Posterior cingulate gyrus (tissue), 11 donors: ENCODE results near the gene PTPN11.
"Not testable (repeated sequence)": the region's sequence is repeated elsewhere in the genome, so short reads cannot be mapped to it uniquely, and the experiment has no call there.

ENCODE experiments used
- DNase-seq, 10 donors: peaks; one replicate each; pipeline versions ENCODE4 v3.0.0 to v3.0.0-alpha.2; 2020 to 2021; ENCODE audit warnings: mixed read lengths in 3 of 10
- intact Hi-C: fragments of 100-400 bp; cut with DNase I; formaldehyde crosslinking; loops from one replicate; pipeline ENCODE4 v1.15.1; 2023

The PTPN11 gene

DNA sequence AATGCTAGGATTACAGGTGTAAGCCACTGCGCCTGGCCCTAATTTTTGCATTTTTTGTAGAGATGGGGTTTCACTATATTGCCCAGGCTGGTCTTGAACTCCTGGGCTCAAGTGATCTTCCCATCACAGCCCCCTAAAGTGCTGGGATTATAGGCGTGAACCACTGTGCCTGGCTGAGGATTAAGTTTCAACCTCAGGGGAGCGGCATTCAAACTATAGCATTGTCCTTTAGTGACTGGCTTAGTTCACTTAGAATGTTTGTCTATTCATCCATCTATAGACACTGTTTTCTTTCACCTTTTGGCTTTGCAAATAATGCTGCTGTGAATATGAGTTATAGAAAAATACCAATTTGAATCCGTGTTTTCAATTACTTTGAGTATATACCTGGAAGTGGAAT, 25.2 kb downstream of the PTPN11 start:
- DNase-seq = no peak
- intact Hi-C loops = no loop called here

DNA sequence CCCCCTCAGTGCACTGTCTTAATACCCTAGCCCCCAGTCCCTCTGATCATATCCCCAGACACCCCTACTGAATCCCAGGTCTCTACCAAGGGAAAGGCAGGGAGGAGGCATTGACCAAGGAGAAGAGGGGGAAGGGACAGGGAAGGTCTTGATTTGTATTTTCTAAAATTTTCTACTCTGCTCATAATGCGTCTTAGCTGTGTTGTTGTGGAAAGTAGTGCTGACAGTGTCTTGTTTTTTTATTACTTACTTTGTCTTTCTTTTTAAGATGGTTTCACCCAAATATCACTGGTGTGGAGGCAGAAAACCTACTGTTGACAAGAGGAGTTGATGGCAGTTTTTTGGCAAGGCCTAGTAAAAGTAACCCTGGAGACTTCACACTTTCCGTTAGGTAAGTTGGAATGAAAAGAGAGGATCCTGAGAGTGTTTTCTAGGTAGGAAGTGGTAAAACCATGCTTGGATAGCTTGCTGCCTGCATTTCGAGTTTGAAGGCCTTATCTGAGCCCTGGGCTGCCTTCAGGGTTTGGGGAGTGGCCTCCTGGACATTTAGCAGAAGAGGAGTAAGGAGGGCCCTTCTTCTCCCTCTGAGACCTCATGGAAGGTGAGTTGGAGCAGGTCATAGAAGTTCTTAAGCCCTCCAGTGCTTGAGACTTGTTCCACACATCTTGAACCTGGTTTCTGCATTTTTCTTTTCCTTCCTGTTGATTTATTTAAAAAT, 27.4 kb downstream of the PTPN11 start:
- intact Hi-C loops = no loop called here
- no peak for DNase-seq

DNA sequence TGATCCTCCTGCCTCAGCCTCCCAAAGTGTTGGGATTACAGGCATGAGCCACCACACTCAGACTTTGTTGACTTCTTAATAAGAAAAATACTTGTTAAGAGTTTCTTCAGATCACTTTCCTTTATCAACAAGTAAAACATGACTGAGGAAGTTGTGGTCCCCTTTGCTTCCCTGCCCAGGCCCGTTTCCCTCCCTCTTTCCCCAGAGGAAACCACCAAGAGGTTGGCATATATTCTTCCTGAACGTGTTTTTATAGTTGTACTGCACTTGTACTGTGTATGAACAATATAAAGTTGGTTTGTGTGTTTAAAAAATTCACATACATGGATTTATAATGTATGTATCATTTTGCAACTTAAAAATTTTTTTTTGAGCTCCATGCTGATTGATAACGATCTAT, 28.4 kb downstream of the PTPN11 start:
- intact Hi-C loops = no loop called here
- DNase-seq = no peak

DNA sequence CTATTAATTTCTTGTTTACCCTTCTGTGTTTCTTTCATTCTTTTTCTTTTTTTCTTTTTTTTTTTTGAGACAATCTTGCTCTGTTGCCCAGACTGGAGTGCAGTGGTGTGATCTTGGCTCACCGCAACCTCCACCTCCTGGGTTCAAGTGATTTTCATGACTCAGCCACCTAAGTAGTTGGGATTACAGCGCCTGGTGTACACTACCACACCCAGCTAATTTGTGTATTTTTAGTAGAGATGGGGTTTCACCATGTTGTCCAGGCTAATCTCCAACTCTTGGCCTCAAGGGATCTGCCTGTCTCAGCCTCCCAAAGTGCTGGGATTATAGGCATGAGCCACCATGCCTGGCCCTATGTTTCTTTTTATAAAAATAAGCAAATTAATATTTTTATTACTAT, 29.4 kb downstream of the PTPN11 start:
- not testable (repeated sequence) for DNase-seq

DNA sequence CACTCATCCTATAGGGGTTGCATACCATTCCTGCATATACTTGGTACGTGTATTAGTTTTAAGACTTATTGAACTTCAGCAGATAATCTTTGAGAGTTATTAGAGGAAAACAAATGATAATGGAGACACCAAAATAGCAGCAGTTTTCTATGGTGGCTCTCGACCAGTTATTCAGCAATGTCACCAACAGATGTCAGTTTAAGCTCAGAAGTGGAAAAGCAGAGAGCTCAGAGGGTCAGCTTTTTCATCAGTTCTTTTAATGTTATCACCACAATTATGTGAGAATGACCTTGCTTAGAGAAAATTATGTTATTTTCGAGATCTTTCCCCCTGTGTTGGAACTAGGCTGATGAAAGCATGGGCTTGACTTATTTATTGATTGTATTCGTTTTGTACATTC, 32.0 kb downstream of the PTPN11 start:
- intact Hi-C loops = no loop called here
- DNase-seq = no peak

More for the DNA sequence above, 29.4 kb downstream of the PTPN11 start:
- intact Hi-C loops = not testable (repeated sequence)

DNA sequence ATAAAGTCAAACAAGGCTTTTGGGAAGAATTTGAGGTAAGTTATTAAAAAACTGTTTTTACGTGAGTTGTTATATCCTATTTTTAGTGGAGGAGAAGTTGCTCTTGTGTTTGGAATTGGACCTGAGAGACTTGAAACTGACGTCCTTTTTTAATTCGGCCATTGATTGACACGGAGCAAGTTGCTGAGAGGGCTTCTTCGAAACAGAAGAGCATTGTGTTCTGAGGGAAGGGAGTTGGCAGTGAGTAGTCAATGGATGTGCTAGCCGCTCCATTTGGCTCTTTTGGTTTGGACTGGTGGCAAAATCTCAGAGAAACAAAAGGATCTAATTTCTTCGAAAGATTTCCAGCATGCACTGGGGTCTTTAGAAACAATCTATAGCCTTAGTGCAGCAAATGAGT, 37.3 kb downstream of the PTPN11 start:
- peak in 1 of 10 donors; percentile 48 for DNase-seq
- intact Hi-C loops = no loop called here

DNA sequence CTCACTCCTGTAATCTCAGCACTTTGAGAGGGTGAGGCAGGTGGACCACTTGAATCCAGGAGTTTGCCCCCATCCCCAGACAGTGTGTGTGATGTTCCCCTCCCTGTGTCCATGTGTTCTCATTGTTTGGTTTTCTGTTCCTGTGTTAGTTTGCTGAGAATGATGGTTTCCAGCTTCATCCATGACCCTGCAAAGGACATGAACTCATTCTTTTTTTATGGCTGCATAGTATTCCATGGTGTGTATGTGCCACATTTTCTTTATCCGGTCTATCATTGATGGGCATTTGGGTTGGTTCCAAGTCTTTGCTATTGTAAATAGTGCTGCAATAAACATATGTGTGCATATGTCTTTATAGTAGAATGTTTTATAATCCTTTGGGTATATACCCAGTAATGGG, 38.4 kb downstream of the PTPN11 start:
- DNase-seq, intact Hi-C loops: not testable (repeated sequence)

DNA sequence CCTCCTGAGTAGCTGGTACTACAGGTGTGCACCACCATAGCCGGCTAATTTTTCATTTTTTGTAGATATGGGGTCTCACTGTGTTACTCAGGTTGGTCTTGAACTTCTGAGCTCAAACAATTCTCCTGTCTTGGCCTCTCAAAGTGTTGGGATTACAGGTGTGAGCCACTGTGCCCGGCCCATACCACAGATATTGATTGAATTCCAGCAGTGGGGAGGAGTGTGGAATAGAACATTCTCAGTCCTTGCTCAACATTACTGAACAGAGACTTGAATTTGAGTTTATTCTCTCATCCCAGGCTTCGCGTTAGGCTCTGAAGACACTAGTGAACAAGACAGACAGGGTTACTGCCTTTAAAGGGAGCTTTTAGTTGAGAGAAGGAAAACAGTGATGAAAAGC, 39.6 kb downstream of the PTPN11 start:
- no peak for DNase-seq
- intact Hi-C loops = no loop called here

DNA sequence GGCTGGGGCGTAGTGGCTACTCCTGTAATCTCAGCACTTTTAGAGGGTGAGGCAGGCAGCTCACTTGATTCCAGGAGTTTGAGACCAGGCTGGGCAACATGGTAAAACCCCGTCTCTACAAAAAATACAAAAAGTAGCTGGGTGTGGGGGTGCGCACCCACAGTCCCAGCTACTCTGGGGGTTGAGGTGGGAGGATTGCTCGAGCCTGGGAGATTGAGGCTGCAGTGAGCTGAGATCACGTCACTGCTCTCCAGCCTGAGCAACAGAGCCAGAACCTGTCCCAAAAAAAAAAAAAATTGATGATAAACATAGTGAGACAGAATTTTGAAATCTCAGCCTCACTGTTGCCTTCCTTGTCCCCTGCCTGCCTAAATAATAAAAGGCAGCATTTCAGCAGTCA, 40.0 kb downstream of the PTPN11 start:
- no peak for DNase-seq

DNA sequence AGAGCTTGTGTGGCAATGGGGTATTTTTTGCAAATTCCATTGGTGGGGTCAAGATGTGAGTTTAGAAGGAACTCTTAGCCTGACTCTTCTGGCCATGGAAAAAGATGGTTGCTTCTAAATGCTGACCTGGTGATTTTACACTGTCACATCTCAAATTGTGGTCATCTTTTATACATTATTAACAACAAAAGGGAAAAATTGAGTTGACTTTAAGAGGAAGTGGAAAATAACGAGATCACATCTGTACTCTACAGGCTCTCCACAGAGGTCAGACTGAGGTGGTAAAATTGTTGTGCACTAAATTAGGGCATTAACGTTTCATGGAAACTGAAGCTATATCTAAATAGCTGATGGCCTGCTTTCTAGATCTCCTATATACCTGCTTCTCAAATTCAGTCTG, 44.7 kb downstream of the PTPN11 start:
- intact Hi-C loops = no loop called here
- DNase-seq = no peak

More for the DNA sequence above, 40.0 kb downstream of the PTPN11 start:
- intact Hi-C loops = no loop called here

DNA sequence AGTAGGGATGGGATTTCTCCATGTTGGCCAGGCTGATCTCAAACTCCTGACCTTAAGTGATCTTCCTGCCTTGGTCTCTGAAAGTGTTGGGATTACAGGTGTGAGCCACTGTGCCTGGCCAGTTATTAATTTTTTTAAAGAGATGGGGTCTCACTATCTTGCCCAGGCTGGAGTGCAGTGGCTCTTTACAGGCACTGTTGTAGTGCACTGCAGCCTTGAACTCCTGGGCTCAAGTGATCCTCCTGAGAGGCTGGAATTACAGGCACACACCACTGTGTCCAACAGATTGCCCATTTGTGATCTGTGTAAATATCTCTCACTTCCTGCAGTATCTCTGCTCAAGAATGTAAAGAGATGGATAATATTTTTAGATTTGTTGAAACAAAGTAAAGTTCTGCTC, 45.9 kb downstream of the PTPN11 start:
- DNase-seq = no peak
- intact Hi-C loops = no loop called here

DNA sequence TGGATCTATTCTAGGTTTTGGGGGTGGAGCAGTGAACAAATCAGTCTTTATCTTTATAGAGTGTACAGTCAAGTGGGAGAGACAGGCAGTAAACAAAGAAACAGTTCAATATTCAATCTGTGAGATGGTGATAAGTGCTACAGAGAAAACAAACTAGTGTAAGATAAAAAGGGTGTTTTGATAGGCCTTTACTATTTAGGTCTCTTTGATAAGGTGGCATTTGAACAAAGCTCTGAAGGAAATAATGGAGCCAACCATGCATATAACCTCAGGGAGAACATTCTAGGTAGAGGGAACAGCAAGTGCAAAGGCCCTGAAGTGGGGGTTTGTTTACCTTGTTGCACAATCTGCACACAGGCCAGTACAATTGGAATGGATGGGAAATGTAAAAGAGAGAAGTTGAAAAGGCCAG, 47.3 kb downstream of the PTPN11 start:
- intact Hi-C loops = no loop called here
- DNase-seq = no peak

DNA sequence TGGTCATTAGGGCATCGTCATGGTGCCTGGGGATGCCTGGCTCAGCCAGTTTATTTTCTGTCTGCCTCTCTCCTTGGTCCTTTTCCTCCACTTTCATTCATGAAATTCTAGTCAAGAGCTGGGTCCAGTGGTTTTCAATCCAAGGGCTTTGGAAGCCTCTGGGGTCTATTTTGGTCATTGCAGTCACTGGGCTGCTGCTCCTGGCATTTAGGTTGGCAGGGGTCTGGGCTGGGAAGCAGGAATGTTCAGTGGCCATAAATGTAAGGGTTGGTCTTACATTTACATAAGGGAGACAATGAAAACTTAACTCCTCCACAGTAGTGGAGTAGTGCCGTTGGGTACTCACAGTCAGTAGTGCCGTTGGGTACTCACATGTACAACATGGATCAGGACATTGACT, 48.1 kb downstream of the PTPN11 start:
- DNase-seq = no peak
- intact Hi-C loops = no loop called here

DNA sequence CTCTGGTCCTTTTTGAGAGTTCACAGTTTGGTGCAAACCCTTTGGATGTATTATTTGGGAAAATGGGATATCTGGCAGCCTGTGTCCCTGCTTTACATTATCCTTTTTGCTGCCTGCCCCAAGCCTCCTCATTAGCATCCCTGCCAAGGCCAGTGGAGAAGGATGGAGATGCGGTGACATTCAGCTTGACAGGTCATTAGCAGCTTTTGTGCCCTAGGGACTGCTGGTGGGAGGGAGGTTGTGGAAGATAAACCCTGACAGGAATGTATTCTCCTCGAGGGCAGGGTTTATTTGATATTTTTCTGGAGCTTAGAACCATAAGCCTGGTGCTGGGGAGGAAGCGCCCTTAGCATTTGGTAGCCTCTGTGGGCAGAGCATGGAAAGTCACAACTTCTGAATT, 49.3 kb downstream of the PTPN11 start:
- no peak for DNase-seq
- intact Hi-C loops = no loop called here

DNA sequence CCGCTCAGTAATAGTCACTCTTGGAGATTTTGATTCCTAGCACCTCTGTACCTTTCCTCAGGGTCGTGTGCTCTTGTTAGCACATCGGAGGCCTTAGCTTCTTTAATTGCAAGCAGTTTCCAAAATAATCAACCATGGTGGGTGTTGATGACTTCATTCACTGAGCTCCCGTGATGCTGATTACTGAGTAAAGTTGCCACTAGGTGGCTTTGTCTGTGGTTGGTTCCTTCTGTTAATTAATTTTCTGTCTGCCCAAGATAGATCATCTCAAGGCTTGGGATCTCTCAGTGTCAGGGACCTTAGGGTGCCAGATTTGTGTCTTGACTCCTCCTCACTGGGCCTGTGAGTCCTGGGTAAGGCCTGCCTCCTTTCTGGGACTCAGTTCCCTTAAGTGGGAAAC, 54.3 kb downstream of the PTPN11 start:
- DNase-seq = no peak
- intact Hi-C loops = no loop called here

DNA sequence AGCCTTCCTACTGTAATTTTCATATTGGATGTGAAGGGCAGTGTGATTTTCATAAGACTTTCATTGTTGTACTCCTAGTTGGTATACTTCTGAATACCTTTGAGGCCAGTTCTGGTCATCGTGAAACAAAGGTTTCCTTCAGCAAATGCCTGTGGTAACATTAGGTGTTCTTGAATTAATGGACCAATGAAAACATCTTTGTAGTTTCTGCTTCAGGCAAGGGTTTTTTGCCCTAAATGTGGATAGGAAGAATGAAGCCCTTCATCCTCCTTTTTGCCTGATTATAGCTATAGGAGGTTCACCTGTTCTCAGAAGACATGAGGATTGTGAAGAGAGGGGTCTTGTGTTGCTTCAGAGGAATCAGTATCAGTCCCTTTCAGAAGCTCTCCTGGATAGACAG, 60.7 kb downstream of the PTPN11 start:
- no peak for DNase-seq
- intact Hi-C loops = no loop called here

DNA sequence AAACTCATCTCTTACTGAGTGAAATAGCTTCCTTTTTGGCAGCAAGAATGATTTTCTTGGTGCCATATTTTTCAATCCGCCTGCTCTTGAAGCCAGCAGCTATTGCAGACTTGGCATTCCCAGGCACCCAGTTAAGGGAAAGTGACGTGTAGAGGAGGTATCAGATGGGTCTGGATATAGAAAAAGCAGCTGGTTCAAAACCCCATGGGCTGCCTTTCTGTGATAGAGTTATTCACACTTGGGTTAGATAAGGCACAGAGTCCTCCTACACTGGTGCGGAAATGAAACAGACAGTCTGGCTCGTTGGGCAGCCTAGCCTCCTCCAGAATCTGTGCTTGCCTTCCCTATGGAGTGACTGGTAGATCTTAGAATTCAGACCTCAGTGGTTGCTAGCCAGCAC, 62.2 kb downstream of the PTPN11 start:
- intact Hi-C loops = no loop called here

DNA sequence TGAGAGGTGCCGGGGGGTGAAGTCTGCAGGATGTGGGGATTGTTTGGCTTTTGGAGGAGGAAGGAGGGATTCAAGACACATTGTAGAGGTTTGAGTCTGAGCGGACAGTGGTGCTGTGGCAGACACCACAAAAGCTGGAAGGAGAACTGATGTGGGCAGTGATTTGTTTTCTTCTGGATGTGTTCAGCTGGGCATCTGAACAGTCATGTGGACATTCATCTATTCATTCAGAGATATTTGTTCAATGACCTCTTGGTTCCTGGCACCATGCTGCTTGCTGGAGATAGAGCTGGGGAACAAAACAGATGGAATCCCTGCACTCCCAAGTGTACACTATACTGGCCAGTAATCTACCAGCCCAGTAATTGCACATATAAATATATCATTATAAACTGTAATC, 64.0 kb downstream of the PTPN11 start:
- DNase-seq = peak in 5 of 10 donors; percentile 26 to 82 (median 44)
- intact Hi-C loops = no loop called here

More for the DNA sequence above, 62.2 kb downstream of the PTPN11 start:
- peak in 6 of 10 donors; percentile 31 to 94 (median 48) for DNase-seq

DNA sequence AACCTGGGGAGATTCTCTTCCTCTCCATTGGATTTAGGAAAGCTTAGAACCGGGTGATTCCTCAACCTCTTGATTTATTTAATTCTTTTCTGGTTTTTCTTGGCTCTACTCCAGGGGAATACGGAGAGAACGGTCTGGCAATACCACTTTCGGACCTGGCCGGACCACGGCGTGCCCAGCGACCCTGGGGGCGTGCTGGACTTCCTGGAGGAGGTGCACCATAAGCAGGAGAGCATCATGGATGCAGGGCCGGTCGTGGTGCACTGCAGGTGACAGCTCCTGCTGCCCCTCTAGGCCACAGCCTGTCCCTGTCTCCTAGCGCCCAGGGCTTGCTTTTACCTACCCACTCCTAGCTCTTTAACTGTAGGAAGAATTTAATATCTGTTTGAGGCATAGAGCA, 67.6 kb downstream of the PTPN11 start:
- peak in 1 of 10 donors; percentile 49 for DNase-seq
- intact Hi-C loops = no loop called here

DNA sequence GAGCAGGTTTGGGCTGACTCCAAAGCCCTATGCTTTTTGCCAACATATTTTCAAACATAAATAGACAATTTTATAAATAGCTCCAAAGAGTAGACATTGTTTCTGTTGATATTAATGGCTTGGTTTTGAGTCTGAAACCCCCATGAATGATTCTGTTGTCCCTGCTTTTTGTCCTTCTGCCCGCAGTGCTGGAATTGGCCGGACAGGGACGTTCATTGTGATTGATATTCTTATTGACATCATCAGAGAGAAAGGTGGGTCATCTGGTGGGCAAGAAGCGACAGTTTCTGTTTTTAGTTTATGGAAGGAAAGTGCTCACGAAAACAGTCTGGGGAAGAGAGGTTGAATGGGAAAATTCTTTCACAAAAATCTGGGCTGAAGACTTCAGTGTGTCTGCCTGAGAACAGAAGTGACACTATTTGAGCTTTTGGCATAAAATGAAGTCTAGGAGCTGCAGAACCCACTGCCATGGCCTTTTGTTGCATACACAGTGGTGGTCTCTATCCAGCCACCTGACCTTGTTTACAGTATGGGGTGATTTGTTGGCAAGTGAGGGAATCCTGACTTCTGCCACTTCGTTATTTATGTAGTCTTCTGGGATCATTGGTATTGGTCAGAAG, 69.6 kb downstream of the PTPN11 start:
- peak in 2 of 10 donors; percentile 28 to 85 for DNase-seq
- intact Hi-C loops = no loop called here

DNA sequence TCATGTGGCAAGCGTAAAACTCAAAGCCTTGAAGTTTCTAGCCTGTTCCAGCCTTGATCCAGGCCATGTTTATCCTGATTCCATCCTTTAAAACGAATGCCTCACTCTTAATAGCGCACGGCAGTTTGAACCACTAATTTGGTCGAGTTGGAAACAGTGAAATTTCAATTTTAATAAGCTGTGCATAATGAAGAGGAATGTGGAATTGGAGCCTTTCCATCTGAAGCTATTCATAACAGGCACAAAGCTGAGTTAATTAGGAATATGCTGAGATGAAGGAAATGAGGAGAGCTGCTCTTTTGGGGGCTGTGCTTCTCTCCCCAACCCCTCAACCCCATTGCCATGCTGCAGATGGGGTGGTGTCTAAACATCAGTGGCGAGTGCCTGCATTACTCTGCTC, 70.7 kb downstream of the PTPN11 start:
- DNase-seq = no peak

DNA sequence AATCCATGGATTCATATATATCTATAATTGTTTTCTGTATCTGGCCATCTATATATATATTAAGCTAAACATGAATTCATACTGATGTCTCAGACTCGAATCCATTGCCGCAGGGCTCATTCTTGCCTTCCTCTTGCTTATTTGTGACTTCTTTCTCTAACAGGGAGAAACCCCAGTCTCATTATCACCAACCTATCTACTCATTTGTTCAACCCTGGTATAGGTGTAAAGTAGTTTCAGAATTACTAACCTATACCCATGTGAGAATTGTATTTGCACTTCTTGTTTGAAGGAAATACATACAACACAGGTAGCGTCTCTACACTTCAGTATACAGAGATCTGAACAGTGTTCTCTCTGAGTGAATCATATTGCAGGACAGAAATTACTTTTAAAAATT, 77.7 kb downstream of the PTPN11 start:
- DNase-seq = no peak
- intact Hi-C loops = no loop called here

More for the DNA sequence above, 70.7 kb downstream of the PTPN11 start:
- intact Hi-C loops = no loop called here
